Esophagus muscularis mucosa (tissue), 4 donors: ENCODE data around the gene TUBA3C. TPM values are rescaled to one million over a fixed set of nuclear protein-coding genes. Genes with fewer than 3 reads are reported as not detected.

ENCODE experiments used
- DNase-seq: peaks from one replicate; pipeline ENCODE4 v3.0.0-alpha.2; 2017; ENCODE audit errors: extremely low spot score
- H3K27ac ChIP-seq, 4 donors: fragments of 200-600 bp; sonication (generic); replicated peaks in 1 of 4; 1 replicate in 3 of 4; 2 replicates in 1 of 4; pipeline ENCODE4 v1.5.1; 2016 to 2019; ENCODE audit warnings: mild to moderate bottlenecking in 1 of 4
- H3K27me3 ChIP-seq, 4 donors: fragments of 200-600 bp; sonication (generic); one replicate each; pipeline versions ENCODE4 v1.5.1 to v1.6.0; 2016 to 2019
- H3K36me3 ChIP-seq, 4 donors: fragments of 200-600 bp; sonication (generic); one replicate each; pipeline ENCODE4 v1.5.1; 2016 to 2019
- H3K4me1 ChIP-seq, 4 donors: fragments of 200-600 bp; sonication (generic); one replicate each; pipeline ENCODE4 v1.5.1; 2016 to 2019
- H3K4me3 ChIP-seq, 4 donors: fragments of 200-600 bp; sonication (generic); 1 replicate in 2 of 4; 2 replicates in 2 of 4; pipeline ENCODE4 v1.5.1; 2016 to 2019; ENCODE audit warnings: mild to moderate bottlenecking in 4 of 4, moderate library complexity in 1 of 4
- H3K9me3 ChIP-seq, 4 donors: fragments of 200-600 bp; sonication (generic); 1 replicate in 3 of 4; 2 replicates in 1 of 4; pipeline ENCODE4 v1.5.1; 2016 to 2019
- EP300 ChIP-seq: sonication (generic); formaldehyde crosslinking; IDR thresholded peaks from one replicate; pipeline ENCODE4 v1.6.1; 2017; ENCODE audit warnings: antibody characterized with exemption
- POLR2A ChIP-seq: fragments of 450-650 bp; IDR thresholded peaks from one replicate; pipeline ENCODE4 v1.6.1; 2017; ENCODE audit warnings: antibody characterized with exemption, moderate library complexity, mild to moderate bottlenecking, low read depth
- POLR2AphosphoS5 ChIP-seq, 2 donors: sonication (generic); formaldehyde crosslinking; IDR thresholded peaks; one replicate each; pipeline ENCODE4 v1.6.1; 2017; ENCODE audit warnings: antibody characterized with exemption in 2 of 2
- WGBS: methylation state at CpG from one replicate; pipeline ENCODE4 v1.1.5; 2018; 5-methylcytosine and 5-hydroxymethylcytosine counted together
- intact Hi-C: fragments of 100-400 bp; cut with DNase I; formaldehyde crosslinking; loops from one replicate; pipeline ENCODE4 v1.15.1; 2023
- small RNA-seq, 3 donors: library from RNA; depleted of rRNA; stranded (forward); fragments of <200 nt; gene quantifications; one replicate each; pipeline ENCODE3, GENCODE V24; 2016
- total RNA-seq, 4 donors: library from RNA; depleted of rRNA; stranded (reverse); fragments of >200 nt; gene quantifications; one replicate each; pipeline versions ENCODE4 v1.1.0 to v1.2.1, GENCODE V29; 2016
- TF ChIP-seq, protein P1 (sequence below), 3 experiments: fragments of 200-600 bp in 2 of 3; fragments of 450-650 bp in 1 of 3; sonication (generic) in 2 of 3; IDR thresholded peaks; one replicate each; pipeline ENCODE4 v1.5.1; 2017 to 2019; ENCODE audit warnings: antibody characterized with exemption in 3 of 3, mild to moderate bottlenecking in 2 of 3, moderate library complexity in 1 of 3

Gene TUBA3C
- total RNA-seq, 4 donors from 2014 or later = not detected

DNA sequence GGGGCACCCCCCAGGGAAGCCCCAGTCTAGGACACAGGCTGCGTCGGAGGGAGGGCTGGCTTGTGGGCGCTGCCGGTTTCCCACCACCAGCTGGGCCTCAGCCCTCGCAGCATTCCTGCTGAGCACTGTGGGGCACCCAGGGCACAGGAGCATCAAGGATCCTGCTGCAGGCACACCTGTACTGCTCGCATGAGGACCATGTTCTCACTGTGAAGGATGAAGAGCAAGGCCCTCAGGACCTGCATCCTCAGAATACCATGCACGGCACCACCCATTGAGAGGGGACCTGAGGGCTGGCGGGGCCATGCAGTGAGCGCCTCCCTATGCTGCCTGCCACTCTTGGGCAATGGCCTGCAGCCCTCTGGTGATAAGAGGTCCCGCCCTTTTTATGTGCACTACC is 31.4 kb downstream of the TUBA3C start:
- 76% methylated on average over 8 of the region's 10 CpGs for WGBS
- no peak overlapping the region for H3K27ac ChIP-seq
- peaks cover 0 to 14% (median 5%) of the 10 kb centered on the region in 4 donors for H3K9me3 ChIP-seq
- H3K4me3 ChIP-seq = no peak overlapping the region
- peaks cover 0 to 5% (median 0%) of the 10 kb centered on the region in 4 donors for H3K4me1 ChIP-seq
- no peak for DNase-seq
- H3K36me3 ChIP-seq = no peaks in the 10 kb centered on the region
- intact Hi-C loops = no loop called here
- no peaks in the 10 kb centered on the region for H3K27me3 ChIP-seq
- TF ChIP-seq POLR2A (no peak), POLR2AphosphoS5 (IDR thresholded peaks at IDR 0.05) (no peak), EP300 (no peak)
- TF ChIP-seq, protein P1, sequence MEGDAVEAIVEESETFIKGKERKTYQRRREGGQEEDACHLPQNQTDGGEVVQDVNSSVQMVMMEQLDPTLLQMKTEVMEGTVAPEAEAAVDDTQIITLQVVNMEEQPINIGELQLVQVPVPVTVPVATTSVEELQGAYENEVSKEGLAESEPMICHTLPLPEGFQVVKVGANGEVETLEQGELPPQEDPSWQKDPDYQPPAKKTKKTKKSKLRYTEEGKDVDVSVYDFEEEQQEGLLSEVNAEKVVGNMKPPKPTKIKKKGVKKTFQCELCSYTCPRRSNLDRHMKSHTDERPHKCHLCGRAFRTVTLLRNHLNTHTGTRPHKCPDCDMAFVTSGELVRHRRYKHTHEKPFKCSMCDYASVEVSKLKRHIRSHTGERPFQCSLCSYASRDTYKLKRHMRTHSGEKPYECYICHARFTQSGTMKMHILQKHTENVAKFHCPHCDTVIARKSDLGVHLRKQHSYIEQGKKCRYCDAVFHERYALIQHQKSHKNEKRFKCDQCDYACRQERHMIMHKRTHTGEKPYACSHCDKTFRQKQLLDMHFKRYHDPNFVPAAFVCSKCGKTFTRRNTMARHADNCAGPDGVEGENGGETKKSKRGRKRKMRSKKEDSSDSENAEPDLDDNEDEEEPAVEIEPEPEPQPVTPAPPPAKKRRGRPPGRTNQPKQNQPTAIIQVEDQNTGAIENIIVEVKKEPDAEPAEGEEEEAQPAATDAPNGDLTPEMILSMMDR (IDR thresholded peaks at IDR 0.05) = no peak

GRCh38 chr13:19148561-19148960 is 33.1 kb downstream of the TUBA3C start:
- no peak for DNase-seq
- peaks cover 0 to 14% (median 5%) of the 10 kb centered on the region in 4 donors for H3K9me3 ChIP-seq
- intact Hi-C loops = no loop called here
- no peak overlapping the region for H3K27ac ChIP-seq
- no peak overlapping the region for H3K4me3 ChIP-seq
- no peaks in the 10 kb centered on the region for H3K36me3 ChIP-seq
- H3K27me3 ChIP-seq = no peaks in the 10 kb centered on the region
- H3K4me1 ChIP-seq = peaks cover 0 to 5% (median 0%) of the 10 kb centered on the region in 4 donors
- no peak for TF ChIP-seq EP300
- TF ChIP-seq POLR2A = no peak
- no peak for TF ChIP-seq POLR2AphosphoS5 (IDR thresholded peaks at IDR 0.05)
- TF ChIP-seq, protein P1 (IDR thresholded peaks at IDR 0.05) = no peak

Small RNAs within 50 kb of the gene (small RNA-seq; reads per million reads assigned to genes)
- 0 reads per million in 3 donors for gene AL139327.4
